NCI-H345 treated with DMSO at 0.1 percent for 48 hours (cell line): ENCODE measurements around the gene METTL1.

Source experiments
- DNase-seq: peaks from one replicate; lab custom pipeline; 2025; ENCODE audit not compliant: unreplicated experiment; lab: John Stamatoyannopoulos, UW

Gene METTL1

DNA sequence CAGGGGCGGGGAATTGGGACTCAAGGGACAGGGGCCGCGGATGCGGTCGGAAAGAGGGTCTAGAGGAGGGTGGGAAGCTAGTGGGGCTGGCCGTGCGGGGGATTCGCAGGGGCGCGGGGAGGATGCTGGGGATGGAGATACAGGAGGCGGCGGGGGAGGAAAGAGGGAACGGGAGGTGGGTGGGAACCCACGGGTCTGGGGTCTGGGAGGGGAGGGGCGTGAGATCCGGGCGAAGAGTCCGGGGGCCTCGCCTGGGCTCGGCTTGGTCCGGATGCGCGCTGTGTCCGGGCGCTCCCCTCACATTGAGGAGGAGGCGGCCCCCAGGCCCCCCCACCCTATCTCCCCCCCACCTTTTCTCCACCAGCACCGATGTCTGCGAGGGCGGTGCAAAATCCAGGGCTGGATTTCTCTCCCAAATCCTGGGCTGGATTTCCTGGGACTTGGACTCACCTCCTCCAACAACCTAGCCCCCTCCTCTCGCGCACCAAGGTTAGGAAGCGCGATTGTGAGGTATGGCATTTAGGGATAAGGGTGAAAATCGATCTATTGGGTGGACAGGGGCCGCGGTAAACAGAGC, 33.2 kb downstream of the METTL1 start, which contains the start of gene AGAP2:
AGAP2 (minus strand) TSS at position 82 of the 577 bp plus-strand sequence. CDS start 496 bp downstream, outside the sequence.
- peak; percentile 27 for DNase-seq

DNA sequence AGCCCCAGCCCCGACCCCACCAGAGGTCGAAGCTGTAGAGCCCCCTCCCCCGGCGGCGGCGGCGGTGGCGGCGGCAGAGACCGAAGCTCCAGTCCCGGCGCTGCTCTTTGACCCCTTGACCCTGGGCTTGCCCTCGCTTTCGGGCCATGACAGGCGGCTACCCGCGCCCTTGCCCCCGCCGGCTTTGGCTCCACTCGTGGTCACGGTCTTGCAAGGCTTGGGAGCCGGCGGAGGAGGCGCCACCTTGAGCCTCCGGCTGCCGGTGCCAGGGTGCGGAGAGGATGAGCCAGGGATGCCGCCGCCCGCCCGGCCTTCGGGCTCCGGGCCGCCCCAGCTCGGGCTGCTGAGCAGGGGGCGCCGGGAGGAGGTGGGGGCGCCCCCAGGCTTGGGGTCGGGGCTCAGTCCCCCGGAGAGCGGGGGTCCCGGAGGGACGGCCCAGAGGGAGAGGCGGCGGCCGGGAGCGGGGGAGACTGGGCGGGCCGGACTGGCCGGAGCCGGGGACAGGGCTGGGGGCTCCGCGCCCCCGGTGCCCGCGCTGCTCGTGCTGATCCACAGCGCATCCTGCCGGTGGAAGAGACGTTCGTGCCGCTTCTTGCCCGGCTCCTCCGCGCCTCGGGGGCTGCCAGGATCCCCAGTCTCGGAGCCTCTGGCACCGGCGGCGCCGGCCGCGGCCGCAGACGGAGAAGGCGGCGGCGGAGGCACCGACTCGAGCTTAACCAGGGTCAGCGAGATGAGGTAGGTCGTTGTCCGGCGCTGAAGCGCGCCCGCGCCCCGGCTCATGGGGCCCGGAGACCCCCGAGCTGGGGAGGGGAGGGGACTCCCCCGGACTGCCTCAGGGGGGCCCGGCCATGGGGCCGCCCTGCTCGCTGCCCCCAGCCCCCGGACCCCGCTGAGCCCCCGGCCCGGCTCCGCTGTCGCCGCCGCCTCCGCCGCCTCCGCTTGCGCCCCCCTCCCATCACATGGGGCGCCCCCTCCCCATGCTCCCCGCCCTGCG, 34.1 kb downstream of the METTL1 start:
- DNase-seq: no peak

DNA sequence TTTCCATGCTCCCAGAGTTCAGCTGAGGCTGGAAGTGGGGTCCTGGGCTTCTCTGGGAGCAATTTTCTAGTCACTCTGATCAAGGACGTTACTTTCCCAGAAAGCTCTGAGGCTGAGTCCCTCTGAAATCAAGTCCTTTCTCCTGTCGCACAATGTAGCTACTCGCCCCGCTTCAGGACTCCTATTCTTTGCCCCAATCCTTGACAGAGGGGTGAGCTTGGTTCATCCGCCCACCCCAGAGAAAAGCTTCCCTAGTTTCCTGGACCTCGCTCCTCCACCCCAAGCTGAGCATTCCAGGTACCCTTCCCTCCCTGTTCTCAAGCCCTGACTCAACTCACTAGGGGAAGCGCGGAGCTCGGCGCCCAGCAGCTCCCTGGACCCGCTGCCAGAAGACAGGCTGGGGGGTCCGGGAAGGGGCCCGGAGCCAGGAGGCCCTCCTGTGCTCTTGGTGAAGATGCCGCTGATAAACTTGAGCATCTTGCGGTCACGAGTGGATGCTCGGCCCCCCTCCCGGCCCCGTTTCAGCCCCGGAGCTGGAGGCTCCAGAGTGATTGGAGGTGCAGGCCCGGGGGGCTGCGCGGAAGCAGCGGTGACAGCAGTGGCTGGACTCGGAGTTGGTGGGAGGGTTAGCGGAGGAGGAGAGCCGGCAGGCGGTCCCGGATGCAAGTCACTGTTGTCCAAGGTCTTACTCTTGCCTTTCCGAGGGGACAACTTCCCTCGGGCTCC, 35.0 kb downstream of the METTL1 start:
- DNase-seq: no peak

DNA sequence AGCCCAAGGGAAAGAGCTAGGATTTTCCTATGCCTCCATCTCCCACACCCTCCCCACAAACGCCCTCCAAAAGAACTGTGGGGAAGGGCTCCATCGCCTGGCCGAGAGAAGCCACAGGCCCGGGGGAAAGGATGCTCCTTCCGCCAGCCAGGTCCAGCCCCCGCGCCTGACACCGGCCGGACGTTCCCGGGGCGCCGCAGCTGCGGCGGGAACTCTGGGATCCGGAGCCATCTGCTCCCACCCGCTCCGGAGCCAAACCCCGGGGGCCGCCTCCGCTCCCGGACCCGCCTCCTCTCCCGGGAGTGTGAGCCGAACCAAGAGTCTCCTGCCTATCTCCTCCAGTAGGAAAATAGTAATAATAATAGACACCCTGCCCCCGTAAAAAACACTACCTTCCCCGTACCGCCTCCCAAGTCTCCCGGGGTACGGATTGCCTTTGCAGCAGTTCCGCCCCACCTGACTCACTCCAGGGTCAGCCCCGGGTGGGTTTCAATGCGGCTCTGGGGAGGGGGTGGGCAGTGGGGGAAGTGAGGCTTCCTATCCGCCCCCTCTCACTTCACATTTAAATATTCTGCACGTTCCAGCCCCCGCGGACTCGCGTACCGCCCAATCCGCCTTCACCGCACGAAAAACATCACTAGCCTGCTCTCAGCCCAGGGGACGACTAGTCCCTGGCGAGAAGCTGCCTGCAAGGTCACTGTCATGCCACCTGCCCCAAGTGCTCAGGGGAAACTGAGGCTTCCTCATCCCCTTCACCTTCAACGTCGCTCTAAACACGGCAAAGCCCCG, 35.8 kb downstream of the METTL1 start:
- DNase-seq: no peak

DNA sequence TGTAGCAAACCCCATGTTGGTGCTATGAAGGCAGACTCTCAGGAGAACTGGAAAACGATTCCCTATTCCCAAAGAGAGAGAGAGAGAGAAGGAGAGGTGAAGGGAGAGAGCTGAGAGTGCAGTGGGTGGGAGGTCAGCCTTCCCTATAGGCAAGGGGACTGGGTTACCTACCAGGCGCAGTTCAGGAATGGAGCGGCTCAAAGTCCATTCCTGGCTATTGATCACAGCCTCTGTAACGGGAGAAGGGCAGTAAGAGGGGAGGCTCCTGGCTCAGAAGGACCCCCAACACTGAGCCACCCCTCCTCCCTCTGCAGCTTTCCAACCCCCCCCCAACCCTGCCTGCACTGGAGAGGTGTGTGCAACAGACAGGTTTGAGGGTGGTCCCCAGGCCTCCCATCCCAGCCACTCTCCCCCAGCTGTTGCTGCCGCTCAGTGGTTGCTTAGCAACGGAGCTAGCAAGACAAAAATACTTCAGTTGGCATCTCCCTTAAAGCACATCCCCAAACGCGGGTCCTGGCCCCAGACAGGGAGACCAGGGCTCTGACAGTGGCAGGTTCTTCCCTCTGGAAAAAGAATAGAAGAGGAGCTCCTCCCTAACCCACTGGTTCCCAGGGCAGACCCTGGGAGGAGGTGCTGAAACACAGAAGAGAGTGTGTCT, 36.6 kb downstream of the METTL1 start:
- DNase-seq: no peak

DNA sequence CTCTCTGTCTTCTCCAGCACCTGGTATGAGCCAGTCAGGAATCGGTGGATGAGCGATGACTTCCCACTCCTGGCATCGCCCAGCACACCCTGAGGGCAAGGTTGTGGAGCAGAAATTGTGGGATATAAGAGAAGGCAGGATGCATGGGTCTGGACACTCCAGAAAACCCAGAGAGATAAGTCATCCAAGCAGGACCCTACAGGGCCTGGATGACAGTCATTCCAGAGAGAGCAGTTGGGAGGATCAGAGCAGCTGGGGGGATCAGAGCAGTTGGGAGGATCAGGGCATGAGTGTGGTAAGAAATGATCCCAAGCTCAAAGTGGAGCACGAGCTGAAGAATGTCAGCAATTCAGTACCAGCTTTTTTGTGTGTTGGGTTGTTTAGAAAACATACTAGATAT, 37.3 kb downstream of the METTL1 start:
- DNase-seq: no peak

DNA sequence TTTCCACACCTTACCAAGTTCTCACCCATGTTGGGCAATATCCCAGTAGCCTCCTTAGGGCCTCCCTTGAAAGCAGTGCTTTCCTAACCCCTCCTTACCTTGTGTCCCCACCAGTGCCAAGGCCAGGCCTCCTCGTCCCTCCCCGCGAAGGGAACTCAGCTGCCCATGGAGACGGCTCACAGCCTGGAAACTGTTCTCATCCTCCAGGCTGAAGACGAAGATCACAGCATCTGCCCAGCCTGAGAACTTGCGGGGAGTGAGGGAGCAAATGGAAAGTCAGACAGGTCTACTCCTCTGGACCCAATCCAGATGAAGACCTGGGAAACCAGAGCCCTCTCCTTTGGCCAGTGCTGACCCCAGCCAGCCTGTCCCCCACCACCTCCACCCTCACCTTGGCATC, 38.0 kb downstream of the METTL1 start:
- DNase-seq: no peak

DNA sequence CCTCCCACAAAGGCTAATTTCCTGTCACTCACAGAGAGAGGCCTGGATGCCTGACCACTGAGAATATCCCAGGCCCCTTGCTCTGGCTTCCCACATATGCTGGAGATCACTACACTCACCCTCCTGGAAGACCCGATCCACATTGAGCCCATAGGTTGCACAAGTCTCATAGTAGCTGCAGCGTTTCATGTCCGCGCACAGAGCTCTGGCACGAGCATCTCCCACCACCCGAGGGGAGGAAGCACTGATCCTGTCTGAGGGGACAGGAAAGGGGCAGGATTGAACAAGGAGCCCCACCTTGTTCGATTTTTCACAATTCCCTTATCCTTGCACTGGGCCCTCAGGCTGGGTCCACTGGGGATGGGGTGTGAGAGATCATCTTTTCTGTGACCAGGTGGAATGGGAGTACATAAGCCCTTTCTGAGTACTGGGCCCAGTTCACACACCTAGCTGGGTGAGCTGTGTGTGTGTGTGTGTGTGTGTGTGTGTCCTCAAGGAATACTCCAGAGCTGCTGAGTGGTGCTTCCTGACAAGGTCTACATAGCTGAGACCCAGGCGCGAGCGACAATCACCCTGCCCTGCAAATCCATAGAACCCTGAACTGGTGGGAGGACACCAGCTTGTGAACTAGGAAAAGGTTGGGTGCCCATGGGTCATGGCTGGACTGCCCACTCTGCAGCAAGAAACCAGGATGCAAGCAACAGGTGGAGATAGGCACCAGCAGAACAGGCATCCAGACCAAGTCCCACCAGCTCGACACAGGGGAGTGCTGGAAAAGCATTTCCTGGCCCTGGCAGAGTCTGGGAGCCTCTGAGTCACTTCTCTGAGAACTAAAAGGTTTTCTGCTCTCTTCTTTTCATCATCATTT, 38.9 kb downstream of the METTL1 start:
- no peak for DNase-seq

DNA sequence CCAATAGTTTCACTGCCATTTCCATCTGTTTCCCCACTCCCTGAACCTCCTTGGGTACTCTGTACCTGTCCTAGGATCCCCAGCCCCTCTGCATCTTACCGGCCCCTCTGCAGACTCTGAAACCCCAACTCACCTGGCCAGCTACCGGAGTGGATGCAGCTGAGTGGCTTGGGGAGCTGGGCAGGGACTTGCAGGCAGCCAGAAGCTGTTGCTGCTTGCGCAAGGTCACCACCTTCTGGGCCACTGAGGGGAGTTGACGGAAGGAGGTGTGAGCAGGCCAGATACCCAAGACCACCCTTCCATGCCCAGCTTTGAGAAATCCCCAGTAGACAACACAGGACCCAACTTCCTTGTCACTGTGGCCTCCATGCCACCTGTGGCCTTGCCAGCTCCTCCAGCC, 39.6 kb downstream of the METTL1 start:
- DNase-seq: no peak

DNA sequence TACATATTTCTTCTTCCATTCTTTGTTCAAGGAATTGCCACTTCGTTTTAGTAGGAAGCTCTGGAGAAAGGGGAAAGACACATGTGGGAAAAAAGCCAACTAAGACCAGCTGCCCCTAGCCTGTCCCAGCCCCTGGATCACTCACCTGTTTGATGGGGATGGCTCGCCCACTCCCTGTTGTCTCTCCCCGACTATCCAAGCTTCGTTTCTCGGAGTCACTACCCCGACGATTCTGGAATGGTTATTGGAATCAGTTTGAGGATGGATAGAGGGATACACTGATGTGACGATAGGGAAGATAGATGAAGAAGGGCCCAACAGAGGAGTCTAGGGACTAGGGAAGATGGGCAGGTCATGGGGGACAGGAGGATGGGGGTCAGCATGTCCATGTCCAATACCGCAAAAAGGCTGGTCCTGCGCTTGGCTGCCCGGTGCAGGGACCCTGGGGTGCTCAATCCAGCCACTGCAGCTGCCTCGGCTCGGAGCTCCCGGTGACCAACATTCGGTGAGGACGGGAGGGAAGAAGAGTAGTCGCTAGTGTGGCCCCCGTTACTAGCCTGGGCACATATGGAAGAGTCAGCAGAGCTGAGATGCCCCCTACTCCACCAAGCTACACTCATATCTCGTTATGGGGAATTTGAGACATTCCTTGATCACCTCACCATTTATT, 40.4 kb downstream of the METTL1 start:
- DNase-seq: no peak

DNA sequence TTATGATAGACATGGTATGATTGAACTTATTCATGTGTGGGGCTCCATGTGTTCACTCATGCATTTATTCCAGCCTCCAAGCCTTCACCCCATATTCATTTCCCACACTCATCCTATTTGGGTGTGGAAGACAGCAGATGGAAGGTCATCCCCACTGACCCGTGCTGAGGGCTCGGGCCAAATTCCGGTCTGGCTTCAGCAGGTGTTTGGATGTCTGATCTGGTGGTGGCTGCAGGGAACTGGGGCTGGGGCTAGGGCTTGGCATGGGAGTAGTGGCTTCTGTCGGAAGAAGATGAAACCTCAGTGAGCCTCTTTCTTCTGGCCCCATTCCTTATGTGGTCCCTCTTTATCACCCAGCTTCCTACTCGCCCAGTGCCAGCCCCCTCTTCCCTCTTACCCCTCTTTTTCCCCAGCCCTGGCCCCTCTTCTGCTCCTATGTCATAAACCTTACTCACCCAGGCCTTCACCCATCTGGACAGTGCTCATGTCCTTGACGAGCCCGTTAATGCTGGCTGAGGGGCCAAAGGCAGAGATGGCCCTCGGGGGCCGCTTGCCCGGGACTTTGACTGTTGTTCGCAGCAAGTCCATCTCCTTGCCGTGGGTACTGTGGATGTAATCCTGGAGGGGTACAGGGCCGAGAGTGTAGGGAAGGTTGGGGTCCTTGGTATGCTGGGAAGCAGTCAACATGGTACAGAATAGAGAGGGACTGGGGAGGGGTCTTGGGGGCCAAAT, 41.4 kb downstream of the METTL1 start:
- DNase-seq: no peak

DNA sequence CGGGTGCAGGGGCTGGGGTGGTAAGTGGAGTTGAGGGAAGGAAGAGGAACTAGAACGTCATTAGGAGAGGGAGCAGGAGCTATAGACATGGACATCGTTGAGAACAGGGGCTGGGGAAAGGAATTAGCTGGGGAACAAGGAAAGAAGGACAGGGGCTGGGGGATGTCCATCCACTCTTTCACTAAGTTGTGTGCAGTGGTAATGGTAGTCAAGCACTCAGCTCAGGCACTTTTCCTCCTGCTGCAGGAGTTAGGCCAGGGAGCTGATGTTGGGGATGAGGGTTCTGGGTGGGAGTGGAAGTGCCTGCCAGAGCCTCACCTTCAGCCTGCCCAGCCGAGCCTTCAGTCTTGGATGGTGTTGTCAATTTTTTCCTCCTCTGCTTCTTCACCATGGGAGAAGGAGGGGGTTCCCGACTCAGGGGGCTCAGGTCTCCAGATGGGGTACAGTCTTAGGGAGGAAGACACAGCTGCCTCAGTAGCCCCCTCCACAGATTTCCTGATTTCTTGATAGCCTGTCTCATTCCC, 42.5 kb downstream of the METTL1 start:
- DNase-seq: no peak

DNA sequence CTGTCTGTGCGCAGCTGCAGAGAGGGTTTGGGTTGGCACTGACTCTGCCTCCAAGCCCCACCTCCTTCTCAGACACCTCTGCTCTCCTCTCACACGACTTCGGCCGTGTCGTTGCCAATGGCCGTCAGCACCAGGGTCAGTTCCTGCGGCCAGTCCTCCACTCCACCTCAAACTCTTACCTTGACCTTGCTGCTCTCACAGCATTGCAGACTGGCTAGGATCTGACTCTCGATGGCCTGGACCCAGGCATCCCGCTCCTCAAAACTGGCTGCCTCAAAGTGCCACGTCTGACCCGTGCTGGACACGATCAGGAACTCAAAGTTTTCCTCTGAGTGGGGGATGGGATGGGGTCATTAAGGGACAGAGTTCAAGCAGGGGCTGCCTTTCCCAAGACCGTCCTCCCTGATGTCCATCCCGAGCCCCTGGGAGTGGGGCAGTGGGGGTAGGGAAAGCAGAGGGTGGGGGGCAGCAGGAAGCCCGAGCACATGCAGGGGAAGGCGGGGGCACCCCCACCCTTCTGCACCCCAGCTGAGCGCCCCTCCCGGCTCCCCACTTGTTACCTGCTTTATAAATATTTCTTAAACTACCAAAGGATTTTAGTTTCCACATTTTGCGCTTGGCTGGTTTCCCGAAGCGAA, 44.0 kb downstream of the METTL1 start:
- DNase-seq: no peak

DNA sequence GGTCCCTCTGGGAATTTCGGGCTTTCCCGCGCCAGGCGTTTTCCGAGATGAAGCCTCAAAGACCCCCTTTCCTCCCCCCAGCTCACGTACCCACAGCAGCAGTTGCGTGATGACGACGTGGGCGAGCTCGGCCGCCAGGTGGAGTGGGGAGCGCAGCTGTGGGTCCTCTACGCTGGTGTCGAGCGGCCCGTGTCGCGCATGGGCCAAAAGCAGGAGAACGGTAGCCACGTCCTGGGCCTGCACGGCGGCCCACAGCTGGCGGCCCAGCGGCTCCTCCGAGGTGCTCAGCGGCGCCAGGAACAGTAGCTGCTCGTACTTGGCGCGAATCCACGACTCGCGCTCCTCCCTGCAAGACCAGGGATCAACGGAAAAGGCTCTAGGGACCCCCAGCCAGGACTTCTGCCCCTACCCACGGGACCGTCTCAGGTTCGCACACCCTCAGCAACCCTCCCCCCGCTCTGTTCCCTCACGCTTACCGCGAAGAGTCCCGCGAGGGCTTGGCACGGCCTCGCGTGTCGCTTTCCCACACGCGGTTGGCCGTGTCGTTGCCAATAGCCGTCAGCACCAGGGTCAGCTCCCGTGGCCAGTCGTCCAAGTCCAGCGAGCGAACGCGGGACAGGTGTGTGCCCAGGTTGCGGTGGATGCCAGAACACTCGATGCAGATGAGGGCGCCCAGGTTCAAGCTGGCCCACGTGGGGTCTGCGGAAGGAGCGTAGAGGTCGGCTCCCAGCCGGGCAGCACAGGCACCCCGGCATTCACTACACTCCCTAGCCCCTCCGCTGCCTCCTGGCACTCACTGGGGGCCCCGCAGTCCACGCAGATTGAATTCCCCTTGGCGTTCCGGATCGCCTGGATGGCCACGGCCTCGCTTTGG, 44.8 kb downstream of the METTL1 start:
- DNase-seq: no peak

DNA sequence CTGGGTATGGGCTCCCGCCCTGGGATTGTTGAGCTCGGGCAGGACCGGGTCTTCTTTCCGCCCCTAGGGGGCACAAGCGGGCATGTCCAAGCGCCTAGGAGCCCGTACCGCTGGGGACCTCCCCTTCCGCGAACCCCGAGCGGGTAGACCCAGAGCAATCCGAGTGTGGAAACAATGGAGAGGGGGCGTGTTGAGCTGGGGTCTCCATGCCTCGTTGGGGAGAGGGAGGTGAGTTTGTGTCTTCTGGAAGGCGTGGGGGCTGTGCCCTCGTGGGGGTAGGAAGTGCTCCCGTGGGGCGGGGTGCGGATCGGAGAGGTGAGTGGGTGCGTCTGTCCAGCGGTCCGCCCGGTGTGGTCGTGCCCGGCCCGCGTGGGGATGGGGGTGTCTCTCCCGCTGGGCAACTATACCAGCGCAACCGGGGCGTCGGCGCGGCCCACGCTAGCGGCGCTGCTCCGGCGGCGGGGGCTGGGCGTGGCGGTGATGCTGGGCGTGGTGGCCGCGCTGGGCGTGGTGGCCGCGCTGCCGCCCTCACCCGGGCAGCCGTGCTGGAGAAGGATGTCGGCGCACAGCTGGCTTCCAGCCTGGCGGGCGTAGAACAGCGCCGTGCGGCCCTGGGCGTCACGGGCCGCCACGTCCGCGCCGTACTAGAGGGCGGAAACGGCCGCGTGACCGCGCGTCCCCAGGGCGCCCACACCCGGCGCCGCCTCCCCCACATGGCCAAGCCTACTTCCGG, 45.6 kb downstream of the METTL1 start:
- DNase-seq: peak; percentile 71

DNA sequence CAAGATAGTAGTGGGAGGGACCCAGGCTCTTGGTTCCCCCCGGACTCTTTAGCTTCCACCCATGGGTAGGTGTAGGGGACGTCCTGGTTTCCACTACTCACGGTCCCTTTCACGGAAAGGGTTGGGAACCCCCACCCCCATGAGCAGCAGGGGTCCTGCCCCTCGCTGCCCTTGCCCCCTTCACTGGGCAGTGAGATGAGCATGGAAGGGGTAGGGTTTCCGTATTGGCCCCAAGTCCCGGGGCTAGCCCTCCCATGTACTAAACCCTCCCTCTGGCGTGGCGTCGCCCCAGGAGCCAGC, 46.1 kb downstream of the METTL1 start:
- DNase-seq: no peak
